ENCODE results near the gene HACD3.
"Not testable (repeated sequence)": the region's sequence is repeated elsewhere in the genome, so short reads cannot be mapped to it uniquely, and the experiment has no call there.

The HACD3 gene

DNA sequence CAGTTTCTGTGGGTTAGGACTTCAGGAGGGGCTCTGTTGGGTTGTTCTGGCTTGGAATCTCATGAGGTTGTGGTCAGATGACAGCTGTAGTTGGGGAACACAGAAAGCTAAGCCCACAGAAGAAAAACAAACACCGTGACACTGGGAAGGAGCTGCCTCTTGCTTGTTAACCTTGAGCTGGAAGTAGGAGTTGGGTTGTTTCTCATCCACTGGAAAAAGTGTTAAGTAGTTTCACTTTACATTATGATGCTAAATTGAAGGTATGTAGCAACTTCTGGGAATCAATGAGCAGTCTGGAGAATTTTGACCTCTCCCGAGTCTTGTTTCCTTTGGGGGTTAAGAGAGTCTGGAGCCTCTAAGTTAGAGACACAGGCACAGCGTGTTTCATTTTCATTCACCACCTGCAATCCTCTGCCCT, 20.4 kb downstream of the HACD3 start:
- DNase-seq, result no peak

DNA sequence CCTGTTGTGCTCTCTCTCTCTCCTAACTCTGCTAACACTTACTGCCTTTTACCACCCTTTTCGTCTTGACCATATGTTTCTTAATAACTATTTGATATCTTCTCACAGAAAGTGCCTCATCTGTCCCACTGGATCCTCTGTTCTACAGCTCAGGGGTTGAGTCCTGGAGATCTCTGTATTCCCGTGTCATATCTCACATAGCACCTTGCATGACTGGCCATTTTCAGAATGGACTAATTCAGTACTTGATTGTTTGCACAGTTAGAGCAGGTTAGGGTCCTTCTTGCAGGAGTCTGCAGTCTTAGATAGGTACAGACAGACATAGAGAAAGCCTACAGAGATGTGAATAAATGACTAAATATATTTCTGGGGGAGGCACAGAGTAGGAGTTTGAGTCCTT, 20.9 kb downstream of the HACD3 start:
- no peak for DNase-seq

DNA sequence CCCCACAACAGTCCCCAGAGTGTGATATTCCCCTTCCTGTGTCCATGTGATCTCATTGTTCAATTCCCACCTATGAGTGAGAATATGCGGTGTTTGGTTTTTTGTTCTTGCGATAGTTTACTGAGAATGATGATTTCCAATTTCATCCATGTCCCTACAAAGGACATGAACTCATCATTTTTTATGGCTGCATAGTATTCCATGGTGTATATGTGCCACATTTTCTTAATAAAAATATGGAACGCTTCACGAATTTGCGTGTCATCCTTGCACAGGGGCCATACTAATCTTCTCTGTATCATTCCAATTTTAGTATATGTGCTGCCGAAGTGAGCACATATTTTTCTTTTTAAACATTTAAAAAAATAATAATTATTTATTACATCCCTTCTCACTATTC, 22.6 kb downstream of the HACD3 start:
- DNase-seq, result not testable (repeated sequence)

DNA sequence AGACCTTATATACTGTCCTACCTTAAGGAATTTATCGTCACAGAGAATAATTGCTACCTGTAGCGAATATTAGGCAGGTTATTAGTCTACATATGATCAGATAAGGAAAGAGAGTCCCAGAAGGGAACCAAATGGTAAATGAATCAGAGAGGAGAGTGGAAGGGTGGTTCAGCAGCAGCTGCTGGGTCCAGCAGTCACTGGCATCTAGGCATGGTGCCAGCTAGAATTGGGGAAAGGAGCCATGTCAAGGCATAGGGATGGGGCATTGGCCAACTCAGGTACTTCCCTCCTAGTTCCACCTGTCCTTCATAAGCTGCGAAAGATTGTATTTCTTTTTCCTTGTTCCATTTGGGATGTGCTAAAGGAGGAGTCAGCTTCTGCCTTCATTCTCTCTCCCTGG, 23.4 kb downstream of the HACD3 start:
- no peak for DNase-seq

DNA sequence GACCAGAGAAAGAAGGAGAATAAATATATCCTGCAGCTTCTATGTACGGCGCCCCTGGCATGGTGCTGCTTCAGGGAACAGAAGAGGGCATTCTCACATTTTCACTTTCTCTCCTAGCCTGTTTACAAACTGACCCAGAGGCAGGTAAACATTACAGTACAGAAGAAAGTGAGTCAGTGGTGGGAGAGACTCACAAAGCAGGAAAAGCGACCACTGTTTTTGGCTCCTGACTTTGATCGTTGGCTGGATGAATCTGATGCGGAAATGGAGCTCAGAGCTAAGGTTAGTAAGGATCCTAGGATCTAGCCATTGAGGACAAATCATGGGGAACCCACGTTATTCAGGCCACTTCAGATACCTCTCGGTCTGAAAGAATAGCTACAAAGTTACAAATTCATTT, 26.4 kb downstream of the HACD3 start:
- no peak for DNase-seq

DNA sequence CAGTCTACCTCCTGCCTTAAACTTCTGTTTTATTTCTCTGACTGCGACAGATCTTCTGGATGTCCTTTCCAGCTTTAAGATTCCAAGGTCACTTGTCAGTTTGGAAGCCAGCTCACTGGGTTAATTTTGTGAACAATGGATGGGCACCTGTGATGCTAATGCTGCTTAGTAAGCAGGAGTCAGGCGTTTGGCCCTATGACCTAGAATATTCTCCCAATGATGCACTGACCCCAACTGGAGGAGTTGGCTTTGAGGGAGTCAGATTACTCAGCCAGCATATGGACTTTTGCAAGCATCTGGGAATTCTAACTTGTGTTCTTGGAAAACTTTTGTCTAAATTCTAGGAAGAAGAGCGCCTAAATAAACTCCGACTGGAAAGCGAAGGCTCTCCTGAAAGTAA, 28.1 kb downstream of the HACD3 start:
- DNase-seq, result no peak

DNA sequence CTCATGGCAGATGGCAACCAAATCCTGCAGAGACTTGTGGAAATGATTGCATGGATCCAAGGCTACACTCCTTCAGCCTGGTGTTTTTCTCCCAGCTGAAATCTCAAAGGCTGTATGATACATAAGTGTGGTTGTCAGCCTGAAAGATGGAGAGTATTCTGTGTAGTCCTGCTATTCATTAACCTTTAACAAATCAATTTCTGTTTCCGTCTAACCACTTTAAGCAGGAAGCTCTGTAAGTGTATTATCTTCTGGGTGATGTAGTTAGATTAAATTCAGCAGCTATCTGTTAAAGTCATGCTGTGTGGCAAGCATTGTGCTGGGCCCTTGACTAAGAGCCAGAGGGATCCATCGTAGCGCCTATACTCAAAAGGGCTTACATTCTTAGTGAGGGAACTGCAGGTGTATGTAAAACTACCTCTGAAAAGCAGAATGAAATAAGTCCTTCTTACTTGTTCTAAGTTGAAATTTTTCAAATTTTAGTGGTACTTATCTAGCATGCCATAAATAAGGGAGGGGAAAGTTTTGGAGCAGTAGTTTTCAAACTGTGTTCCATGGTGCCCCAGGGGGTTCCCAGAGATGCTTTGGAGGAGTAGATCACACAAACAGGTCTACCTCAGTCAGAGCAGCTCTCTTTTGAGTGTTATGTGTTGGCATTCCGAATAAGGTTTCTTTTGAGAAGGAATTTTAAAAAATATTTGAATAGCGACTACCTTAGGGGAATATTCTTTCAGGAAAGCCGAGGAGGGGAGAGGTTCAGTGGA, 28.9 kb downstream of the HACD3 start:
- DNase-seq, result no peak

DNA sequence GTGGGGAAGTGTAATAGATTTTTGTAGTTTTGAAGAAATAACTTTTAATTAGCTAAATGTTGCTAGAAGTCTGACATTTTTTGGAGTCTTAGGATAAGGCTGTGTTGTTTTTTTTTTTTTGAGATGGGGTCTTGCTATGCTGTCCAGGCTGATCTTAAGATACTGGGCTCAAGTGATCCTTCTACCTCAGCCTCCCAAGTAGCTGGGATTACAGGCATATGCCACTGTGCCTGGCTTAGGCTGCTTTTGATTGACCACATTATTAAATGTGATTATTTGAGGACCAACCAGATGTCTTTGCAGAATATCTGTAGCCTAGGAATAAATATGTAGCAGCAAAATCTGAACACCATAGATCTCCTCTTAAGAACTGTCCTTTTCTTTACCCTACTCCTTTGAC, 29.7 kb downstream of the HACD3 start:
- DNase-seq, result no peak

DNA sequence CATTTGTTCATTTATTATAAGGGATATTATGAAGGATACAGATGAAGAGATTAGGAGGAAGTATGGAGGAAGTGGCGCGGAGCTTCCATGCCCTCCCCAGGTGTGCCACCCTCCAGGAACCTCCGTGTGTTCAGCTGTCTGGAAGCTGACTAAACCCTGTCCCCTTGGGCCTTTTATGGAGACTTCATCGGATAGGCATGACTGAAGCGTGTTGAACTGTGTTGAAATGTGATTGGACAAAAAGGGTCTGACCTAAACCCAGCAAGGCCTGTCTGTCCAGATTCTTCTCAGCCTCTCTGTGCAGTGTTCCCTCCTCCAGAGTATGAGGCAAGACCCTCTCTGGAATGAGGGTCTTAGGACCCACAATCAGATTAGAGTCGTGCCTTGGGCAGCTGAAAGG, 31.7 kb downstream of the HACD3 start:
- DNase-seq, result no peak

DNA sequence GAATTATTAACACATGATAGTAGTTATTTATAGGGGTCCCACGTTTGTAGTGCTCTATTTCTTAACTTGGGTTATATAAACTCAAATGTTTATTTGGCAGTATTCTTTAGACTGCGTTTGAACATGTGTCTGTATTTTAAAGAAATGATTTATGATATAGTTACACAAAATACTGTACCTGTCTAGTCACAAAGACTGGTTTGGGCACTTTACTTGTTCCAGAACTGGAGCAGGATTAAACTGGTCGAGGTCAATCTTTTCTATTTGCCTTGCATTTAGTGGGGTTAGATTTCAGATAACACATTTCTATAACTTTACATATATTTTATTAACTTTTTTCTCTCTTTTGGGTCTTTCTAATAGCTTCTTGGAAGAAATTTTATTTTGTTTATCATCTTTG, 39.5 kb downstream of the HACD3 start:
- DNase-seq, result no peak

DNA sequence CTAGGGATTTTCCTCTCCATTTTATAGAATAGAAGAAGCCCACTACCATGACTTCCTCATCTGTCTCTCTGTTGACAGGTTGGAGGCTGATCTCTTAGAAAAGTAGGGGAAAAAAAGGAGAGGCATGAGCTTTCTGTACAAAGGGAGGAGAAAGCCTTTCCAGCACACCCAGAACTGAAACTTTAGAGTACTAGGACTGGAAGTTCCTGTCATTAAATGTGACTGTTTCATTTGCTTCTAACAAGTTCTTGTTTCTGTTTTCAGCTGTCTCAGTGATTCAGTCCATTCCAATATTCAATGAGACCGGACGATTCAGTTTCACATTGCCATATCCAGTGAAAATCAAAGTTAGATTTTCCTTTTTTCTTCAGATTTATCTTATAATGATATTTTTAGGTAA, 41.7 kb downstream of the HACD3 start:
- no peak for DNase-seq

DNA sequence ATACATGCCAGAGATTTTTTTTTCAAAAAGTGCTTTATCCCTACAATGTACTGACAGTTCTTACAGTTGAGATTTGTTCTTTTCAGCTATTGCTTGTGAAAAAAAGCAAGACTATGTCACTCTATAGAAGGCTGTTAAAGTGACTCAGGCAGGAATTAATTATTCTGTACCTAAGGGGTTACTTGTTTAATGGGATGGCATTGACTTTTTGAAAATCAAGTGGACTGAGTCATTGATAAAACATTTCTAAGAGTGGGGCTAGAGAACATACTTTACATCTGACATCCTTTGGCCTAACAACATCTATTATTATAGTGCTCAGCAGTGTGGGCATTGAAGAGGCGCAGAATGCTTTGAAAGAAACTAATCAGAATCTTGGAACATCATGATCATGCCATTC, 46.4 kb downstream of the HACD3 start:
- DNase-seq, result no peak

DNA sequence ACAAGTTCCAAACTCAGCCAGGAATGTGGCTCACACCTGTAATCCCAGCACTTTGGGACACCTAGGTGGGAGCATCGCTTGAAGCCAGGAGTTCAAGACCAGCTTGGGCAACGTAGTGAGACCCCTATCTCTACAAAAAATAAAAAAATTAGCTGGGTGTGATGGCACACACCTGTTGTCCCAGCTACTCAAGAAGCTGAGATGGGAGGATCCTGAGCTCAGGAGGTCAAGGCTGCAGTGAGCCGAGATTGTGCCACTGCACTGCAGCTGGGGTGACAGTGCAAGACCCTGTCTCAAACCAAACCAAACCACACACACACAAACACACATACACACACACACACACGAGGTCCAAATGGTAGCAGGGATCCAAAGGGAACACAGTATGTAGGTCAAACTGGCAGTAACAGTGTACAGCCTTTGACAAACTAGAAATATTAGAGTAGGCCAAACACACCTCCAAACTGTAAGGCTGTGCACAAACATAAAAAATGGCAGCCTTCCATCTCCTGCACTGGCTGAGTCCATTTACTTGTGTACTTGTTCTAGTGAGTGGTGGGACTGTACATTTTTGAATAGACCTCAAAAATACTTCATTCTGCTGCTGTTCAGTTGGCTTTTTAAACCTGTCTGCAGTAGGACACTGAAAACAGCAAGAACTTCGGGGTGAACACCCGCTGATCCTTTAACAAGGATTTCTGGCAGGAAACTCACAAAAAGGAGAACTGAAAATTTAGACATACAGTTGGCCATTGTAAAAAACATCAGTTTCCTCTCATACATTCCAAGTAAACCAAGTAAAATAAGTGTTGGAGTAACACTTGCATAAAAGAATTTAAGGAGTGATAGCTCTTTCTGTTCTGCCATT, 47.1 kb downstream of the HACD3 start:
- DNase-seq, result no peak

DNA sequence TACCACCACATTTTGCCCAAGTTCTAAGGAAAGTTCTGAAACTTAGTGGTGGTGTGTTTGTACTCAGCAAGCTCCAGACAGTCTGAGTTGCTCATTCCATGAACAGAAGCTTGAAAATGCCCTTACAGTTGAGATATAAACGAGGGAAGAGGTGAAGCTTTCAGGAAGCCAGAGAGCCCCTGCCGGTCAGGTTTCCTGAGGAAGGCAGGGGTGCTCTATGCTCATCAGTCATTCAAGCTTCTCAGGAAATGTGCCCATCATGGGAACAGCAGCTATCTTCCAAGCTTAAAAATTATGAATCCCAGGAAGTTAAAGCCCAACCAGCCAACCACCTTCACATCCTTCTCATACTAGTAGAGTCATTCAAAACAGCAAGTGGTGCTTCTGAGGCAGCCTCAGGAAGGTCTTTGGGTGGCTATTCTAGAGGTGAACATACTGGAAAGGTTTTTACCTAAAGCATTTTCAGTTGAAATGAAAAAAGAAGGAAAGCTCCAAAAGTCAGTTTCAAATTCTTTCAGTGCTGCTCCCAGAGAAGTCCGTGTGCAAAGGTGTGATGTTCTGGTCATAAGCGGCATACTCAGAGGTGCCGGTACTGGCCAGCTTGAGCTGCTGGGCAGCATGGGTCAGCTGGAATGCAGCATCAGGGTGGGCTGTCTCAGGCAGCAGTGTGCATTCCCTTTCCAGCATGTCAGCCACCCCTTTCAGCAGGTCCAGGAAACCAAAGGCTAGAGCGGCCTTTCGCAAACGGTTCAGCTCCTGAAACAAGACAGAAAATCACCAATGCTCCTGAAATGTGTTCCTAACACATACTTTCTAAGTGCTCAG, 48.9 kb downstream of the HACD3 start:
- DNase-seq, result no peak

DNA sequence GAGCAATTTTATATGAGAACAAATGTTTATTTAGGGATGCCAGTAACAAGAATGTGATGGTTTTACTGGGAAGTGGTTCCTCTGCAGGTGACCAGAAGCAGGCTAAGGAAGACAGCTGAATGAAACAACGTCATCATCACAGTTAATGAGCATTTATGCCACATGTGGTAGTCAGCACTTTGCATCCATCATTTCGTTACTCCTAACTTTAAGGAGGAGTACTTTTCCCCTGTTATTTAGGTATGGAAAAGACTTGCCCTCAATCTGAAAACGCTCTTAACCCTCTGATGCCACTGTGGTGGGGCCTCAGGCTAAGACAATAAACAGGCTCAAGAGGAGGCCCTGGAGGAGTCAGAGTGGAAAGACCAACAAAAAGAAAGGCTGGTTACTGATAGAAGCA, 49.5 kb downstream of the HACD3 start:
- DNase-seq, result no peak

DNA sequence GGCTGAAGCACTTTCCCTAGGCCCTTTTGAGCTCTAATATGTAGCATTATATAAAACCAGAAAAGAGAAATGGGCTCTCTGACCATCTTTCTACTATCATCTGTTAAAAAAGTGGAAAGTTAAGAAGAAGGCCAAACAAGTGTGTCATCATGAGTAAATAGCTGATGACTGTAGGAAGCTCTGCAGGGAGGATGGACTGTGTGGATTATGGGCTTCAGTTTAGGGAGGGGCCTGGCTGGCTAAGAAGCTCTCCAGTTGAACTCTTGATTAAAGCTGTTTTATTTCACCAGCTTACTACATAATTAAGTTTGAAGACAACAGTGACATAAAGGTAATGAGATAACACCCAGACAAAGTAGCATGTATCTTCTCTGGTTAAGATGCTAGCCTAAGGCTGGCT, 50.0 kb downstream of the HACD3 start:
- DNase-seq, result no peak

DNA sequence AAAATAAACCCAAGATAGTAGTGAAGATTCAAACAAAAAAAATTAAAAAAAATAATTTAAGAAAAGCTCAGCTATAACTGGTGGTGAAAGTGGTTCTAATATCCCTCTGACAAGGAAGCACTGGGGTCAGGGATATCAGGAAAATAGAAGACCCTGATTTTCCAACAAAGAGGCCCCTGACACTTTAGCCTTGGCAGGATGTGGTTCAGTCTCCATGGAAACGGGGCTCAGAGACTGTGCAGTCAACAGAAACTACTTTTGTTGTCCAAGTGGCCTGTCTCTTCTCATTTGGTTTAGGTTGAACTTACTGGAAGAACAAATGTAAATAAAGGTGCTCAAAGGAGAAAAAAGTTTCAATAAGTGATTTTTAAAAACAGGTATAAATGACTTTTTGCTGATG, 53.4 kb downstream of the HACD3 start:
- no peak for DNase-seq

DNA sequence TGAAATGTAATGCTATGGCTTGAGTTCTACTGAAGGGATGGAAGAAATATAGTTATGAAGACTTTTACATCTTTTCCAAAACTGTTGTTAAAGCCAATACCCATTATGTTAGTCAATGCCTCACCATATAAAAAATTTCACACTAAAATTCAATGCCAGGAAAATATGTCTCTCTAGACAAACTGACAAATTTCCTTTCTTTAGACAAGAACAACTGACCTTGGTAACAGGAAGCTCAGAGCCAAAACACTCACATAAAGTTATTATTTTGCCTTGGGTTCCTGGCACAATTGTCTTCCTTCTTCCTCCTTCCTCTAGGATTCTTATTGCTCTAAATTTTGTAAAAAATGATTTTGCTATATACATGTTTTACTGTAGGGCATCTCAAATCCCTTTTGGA, 54.0 kb downstream of the HACD3 start:
- DNase-seq, result no peak

DNA sequence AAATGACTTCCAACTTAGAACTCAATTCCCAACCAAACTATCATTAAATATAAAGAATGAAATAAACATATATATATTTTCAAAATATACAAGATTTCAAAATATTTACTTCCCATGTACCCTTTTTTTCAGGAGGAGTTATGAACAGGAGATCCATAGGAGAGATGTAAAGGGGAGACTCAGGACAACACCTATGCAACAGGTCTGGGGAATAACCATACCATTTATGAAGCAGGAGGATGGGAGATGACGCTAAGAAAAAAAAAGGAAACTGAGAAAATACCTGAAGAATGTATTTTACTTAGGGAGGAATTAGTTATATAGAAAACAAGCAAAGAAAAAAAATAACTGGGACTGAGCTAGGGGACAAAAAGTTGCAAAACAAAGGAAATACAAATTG, 56.8 kb downstream of the HACD3 start:
- DNase-seq, result no peak

DNA sequence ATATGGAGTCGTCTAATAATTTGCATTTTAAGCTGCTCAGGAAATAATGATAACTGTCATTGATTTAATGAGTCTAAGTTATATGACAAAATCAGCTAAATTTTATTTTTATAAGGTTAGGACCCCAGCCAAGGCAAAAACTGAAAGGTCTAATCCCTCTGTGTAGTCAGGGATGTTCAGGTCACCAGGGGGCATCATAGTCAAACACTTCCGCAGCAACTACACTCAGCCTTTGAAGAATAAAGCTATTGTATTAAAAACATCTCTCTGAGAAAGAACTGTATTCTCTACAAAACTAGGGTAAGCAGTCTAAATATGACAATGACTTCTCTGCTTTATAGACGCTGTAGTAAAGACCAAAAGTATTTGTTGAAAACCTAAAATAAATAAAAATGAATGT, 65.7 kb downstream of the HACD3 start:
- DNase-seq, result no peak

DNA sequence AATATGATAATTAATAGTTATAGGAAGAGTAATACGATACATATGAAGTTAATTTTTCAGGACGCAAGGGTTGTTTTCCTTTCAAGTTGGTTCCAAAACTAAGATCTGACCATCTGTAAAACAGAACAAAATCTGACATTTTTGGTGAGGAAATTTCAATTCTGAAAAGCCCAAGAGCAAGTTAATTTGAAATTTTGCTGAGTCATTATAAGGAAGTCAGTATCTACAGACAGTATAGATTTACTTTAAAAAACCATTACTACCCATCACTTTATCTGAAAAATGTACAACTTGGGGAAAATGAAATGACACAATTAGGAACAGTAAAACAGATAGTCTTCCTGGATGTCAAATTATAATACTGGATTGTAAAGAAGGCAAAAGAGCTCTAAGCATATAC, 68.2 kb downstream of the HACD3 start:
- DNase-seq, result no peak

DNA sequence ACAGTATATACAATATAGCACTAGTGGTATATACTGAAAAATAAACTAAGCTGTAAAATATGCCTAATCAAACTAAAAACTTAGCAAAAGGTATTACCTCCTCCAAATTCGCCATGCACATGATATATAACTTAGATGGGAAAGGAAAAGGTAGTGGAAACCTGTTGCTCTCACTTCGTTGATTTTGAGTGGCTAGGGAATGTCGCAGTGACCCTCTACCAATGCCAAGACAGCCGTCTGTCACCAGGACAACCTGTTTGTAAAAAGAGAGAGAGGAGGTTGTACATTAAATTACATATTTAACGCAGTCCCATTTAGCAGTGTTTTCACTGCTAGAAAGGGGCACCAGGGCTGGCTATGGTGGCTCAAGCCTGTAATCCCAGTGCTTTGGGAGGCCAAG, 69.4 kb downstream of the HACD3 start:
- no peak for DNase-seq

DNA sequence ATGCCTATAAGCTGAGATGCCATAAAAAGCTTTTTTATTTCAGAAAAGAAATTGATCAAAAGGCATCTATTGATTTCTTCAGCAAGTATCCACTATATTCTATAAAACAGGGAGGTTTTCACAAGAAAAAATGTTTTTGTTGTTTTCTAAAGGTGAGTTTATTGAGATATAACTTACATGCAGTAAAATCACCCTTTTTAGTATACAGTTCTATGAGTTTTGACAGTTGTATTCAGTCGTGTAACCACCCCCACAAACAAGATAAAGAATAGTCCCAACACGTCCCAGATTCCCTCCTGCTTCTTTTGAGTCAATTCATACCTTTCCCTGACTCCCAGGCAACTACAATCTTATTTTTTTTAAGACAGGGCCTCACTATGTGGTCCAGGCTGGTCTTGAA, 72.9 kb downstream of the HACD3 start:
- DNase-seq, result no peak

DNA sequence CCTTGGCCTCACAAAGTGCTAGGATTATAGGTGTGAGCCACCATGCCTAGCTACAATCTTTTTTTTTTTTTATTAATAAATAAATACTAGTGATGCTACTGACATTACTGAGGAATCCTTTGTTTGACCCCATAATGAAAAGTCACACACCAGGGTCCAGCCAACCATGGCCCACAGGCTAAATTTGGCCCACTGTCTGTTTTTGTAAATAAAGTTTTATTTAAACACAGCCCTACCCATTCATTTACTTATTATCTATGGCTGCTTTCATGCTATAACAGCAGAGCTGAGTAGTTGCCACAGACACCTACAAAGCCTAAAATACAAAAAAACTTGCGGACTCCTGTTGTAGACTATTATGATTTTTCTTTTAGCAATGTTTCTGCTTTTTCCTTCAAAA, 73.3 kb downstream of the HACD3 start:
- no peak for DNase-seq
